ENCODE results near the gene THBD. TPM values are rescaled to one million over a fixed set of nuclear protein-coding genes. Genes with fewer than 3 reads are reported as not detected.

The THBD gene
- total RNA-seq, 4 donors from 2014 or later, result 48.1 to 60.3 (median 56.9) TPM

DNA sequence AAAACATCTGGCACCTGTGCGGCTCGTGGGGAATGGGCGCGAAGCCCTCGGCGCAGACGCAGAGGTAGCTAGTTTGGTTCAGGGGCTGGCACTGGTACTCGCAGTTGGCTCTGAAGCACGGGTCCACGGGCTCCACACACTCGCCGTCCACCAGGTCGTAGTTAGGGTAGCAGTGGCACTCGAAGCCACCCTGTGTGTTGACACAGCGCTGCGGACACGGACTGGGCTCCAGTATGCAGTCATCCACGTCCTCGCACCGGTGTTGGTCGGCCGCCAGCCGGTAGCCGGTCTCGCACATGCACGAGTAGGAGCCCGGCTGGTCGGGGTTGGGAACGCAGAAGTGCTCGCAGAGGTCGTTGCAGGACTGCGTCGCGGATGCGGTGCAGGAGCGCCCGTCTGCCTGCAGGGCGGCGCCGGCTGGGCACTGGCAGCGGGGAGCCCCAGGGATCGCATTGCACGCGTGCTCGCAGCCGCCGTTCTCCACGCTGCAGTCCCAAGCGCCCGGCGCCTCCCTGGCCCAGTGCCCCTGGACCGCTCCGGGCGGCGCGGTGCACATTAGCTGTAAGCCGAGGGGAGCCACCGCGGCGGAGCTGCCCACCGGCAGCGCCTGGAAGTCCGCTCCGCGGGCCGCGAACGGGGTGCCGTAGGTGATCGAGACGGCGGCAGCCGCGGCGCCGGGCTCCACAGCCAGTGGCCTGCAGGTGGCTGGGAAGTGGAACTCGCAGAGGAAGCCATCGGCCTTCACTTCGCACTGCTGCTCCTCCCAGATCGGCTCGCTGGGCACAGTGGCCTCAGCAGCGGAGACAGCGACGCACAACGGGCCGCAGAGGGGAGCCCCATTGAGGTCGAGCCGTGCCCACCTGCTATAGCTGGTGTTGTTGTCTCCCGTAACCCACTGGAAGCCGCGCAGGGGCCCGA, 930 bp downstream of the THBD start:
- Histone ChIP-seq H3K27me3 (peaks cover 0 to 9% of the 10 kb centered on the region in 2 donors), H3K4me1 (peaks cover 0 to 64% (median 6%) of the 10 kb centered on the region in 4 donors), H3K36me3 (no peaks in the 10 kb centered on the region), H3K9me3 (no peaks in the 10 kb centered on the region), H3K4me3 (peak overlapping the region; percentile 41 to 64 (median 52)), H3K27ac (peak overlapping the region; percentile 52 to 83 (median 76))
- peak; percentile 37 to 38 for DNase-seq (ENCODE audit: low spot score in 2 of 2)
- TF ChIP-seq POLR2A (IDR thresholded peaks at IDR 0.05) (peak in 1 of 2 donors; percentile 20), EP300 (IDR thresholded peaks at IDR 0.05) (no peak)
- TF ChIP-seq, protein P1, sequence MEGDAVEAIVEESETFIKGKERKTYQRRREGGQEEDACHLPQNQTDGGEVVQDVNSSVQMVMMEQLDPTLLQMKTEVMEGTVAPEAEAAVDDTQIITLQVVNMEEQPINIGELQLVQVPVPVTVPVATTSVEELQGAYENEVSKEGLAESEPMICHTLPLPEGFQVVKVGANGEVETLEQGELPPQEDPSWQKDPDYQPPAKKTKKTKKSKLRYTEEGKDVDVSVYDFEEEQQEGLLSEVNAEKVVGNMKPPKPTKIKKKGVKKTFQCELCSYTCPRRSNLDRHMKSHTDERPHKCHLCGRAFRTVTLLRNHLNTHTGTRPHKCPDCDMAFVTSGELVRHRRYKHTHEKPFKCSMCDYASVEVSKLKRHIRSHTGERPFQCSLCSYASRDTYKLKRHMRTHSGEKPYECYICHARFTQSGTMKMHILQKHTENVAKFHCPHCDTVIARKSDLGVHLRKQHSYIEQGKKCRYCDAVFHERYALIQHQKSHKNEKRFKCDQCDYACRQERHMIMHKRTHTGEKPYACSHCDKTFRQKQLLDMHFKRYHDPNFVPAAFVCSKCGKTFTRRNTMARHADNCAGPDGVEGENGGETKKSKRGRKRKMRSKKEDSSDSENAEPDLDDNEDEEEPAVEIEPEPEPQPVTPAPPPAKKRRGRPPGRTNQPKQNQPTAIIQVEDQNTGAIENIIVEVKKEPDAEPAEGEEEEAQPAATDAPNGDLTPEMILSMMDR (IDR thresholded peaks at IDR 0.05), result peak in 4 of 5 experiments; percentile 17 to 70 (median 50)
- 5 to 10% methylated on average over 4 to 19 of the region's 92 CpGs for WGBS, 2 donors

DNA sequence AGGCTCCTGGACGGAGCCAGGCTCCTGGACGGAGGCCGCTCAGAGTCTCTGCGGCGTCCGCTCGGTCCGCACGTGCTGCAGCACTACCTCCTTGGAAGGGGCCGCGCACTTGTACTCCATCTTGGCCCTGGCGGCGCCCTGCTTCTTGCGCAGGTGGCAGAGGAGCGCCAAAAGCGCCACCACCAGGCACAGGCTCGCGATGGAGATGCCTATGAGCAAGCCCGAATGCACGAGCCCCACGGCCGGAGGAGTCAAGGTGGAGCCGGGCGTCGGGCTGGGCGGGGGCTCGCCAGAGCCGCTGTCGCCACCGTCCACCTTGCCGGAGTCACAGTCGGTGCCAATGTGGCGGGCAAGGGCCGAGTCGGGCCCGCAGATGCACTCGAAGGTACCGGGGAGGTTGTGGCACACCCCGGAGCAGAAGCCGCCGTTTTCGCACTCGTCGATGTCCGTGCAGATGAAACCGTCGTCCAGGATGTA, 1.7 kb downstream of the THBD start:
- no peak for DNase-seq (ENCODE audit: low spot score in 2 of 2)
- 20 to 33% methylated on average over 22 to 24 of the region's 47 CpGs for WGBS, 2 donors
- no peak for TF ChIP-seq EP300 (IDR thresholded peaks at IDR 0.05)
- no peak for TF ChIP-seq POLR2A (IDR thresholded peaks at IDR 0.05)
- TF ChIP-seq, protein P1 (IDR thresholded peaks at IDR 0.05), result no peak
- no peaks in the 10 kb centered on the region for H3K36me3 ChIP-seq
- peaks cover 0 to 64% (median 6%) of the 10 kb centered on the region in 4 donors for H3K4me1 ChIP-seq
- H3K9me3 ChIP-seq, result no peaks in the 10 kb centered on the region
- peak overlapping the region; percentile 41 to 64 (median 52) for H3K4me3 ChIP-seq
- H3K27me3 ChIP-seq, result peaks cover 0 to 9% of the 10 kb centered on the region in 2 donors
- peak overlapping the region in 2 of 4 donors; percentile 12 to 40 for H3K27ac ChIP-seq

DNA sequence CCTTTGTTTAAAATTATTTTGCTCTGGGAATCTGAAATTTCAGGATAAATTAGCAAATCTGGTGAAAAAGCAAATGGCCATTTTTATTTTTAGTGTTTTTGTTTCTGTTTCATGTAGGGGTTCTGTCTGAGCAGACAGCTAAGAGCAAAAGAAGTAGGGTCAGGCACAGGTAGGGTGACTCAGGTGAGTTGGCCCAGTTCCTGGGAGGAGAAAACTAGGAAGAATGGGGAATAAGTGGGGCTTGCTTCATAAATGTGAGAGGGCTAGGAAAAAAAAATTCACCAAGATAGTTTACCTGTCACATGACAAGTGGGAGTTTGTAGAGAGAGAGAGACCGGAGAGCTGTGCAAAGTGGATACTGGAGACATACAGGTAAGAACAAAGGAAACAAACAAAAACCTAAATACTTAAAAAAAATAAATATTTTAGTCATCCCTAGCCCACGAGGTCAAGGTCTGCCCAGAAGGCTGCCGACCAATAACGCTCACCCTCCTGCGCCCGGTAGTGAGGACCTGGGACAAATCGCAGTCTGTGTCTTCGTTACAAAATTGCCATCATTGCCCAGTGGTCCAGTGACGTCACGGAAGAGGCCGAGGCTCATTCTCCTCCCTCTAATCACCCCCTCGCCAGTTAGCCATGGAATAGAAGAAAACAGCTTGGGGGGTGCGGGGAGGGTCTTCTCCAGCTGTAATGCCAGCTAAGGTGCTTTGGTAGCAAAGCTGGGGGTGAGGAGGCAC, 2.3 kb downstream of the THBD start:
- H3K27me3 ChIP-seq, result peaks cover 0 to 9% of the 10 kb centered on the region in 2 donors
- H3K27ac ChIP-seq, result peak overlapping the region in 2 of 4 donors; percentile 12 to 40
- TF ChIP-seq POLR2A (IDR thresholded peaks at IDR 0.05) (no peak), EP300 (IDR thresholded peaks at IDR 0.05) (no peak)
- TF ChIP-seq, protein P1 (IDR thresholded peaks at IDR 0.05), result no peak

DNA sequence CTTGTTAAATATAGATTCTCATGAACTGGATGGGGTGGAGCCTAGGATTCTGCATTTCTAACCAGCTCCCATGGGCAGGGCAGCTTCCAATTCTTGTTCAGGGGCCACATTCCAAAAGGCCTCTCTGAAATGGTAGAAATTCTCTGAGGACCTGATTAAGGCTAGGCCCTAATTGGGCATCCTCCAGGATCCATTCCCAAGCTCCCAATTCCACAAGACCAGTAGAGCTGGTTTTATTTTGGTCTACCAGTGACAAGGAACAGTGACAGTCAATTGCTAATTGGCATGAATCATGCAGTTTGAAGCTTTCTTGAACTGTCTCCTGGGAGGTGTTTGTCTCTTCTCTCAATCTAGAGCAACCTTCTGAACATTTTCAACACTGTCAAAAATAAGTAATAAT, 3.0 kb downstream of the THBD start:
- Histone ChIP-seq H3K36me3 (no peaks in the 10 kb centered on the region), H3K27ac (no peak overlapping the region), H3K9me3 (no peaks in the 10 kb centered on the region), H3K4me1 (peaks cover 0 to 56% (median 6%) of the 10 kb centered on the region in 4 donors), H3K27me3 (peaks cover 0 to 9% of the 10 kb centered on the region in 2 donors), H3K4me3 (peak overlapping the region in 2 of 4 donors; percentile 5 to 58)
- no peak for DNase-seq (ENCODE audit: low spot score in 2 of 2)
- TF ChIP-seq EP300 (IDR thresholded peaks at IDR 0.05) (no peak), POLR2A (IDR thresholded peaks at IDR 0.05) (no peak)
- TF ChIP-seq, protein P1 (IDR thresholded peaks at IDR 0.05), result no peak

More for the DNA sequence above, 2.3 kb downstream of the THBD start:
- Histone ChIP-seq H3K4me1 (peaks cover 0 to 63% (median 6%) of the 10 kb centered on the region in 4 donors), H3K36me3 (no peaks in the 10 kb centered on the region), H3K4me3 (peak overlapping the region; percentile 41 to 64 (median 52)), H3K9me3 (no peaks in the 10 kb centered on the region)
- WGBS, 2 donors, result 45 to 59% methylated on average over 13 of the region's 13 CpGs
- DNase-seq (ENCODE audit: low spot score in 2 of 2), result no peak
